ENCODE results near the gene MYL4. TPM values are rescaled to one million over a fixed set of nuclear protein-coding genes. Genes with fewer than 3 reads are reported as not detected.
"Not testable (repeated sequence)": the region's sequence is repeated elsewhere in the genome, so short reads cannot be mapped to it uniquely, and the experiment has no call there.

Gene MYL4
- total RNA-seq, 1 experiment from 2014 or later, result not detected

DNA sequence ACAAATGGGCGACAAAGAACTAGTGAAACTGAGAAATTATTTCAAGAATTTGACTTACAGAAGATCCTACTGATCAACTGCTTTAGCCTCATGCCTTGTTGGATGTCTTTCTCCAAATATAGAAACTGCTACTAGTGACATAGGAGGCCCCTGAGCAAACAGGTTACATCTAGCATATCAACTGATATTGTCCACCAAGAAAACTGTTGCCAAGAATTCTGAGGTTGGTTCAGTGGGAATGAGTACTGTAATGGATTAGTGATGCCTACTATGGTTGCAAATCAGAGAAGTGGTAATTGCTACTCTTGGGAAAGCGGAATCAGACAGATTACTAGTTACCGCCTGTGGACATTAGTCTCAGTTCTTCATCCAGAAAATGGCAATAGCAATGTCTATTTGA lies 30.0 kb upstream of the MYL4 start:
- no peak overlapping the region for H3K4me3 ChIP-seq (ENCODE audit: low read depth, low read length, poor library complexity, severe bottlenecking)
- H3K36me3 ChIP-seq (ENCODE audit: insufficient read depth, low read length, poor library complexity, severe bottlenecking), result peaks cover 6% of the 10 kb centered on the region
- TF ChIP-seq CTCF (conservative IDR thresholded peaks at IDR 0.05; ENCODE audit: low read depth, low read length), result no peak
- TF ChIP-seq EZH2 (IDR thresholded peaks at IDR 0.05; ENCODE audit: borderline replicate concordance, low read depth, low read length, poor library complexity, severe bottlenecking), result no peak
- H3K9me3 ChIP-seq (ENCODE audit: low read depth, low read length, poor library complexity, severe bottlenecking), result no peaks in the 10 kb centered on the region
- DNase-seq (ENCODE audit: low spot score), result no peak
- CTCF ChIA-PET, result no interaction called here
- no peak overlapping the region for H3K27ac ChIP-seq (ENCODE audit: low read depth, low read length, poor library complexity, severe bottlenecking)
- BruUV-seq (replicated peaks), result no TSS peak
- H3K27me3 ChIP-seq (replicated peaks; ENCODE audit: insufficient read depth, low read depth, low read length, poor library complexity), result no peaks in the 10 kb centered on the region
- H3K4me1 ChIP-seq (ENCODE audit: insufficient read depth, low read length, poor library complexity, severe bottlenecking), result no peaks in the 10 kb centered on the region
- POLR2A ChIA-PET (ENCODE audit: low non-redundant PET), result no interaction called here
- intact Hi-C loops (cut with micrococcal nuclease; ENCODE audit: unreplicated experiment), result no loop called here

- POLR2A ChIA-PET (ENCODE audit: low non-redundant PET), result no interaction called here
- H3K27ac ChIP-seq (ENCODE audit: low read depth, low read length, poor library complexity, severe bottlenecking), result no peak overlapping the region
- no peaks in the 10 kb centered on the region for H3K9me3 ChIP-seq (ENCODE audit: low read depth, low read length, poor library complexity, severe bottlenecking)
- no peaks in the 10 kb centered on the region for H3K27me3 ChIP-seq (replicated peaks; ENCODE audit: insufficient read depth, low read depth, low read length, poor library complexity)
- no TSS peak for BruUV-seq (replicated peaks)
- no peak overlapping the region for H3K4me3 ChIP-seq (ENCODE audit: low read depth, low read length, poor library complexity, severe bottlenecking)
- H3K4me1 ChIP-seq (ENCODE audit: insufficient read depth, low read length, poor library complexity, severe bottlenecking), result peaks cover 6% of the 10 kb centered on the region
- intact Hi-C loops (cut with micrococcal nuclease; ENCODE audit: unreplicated experiment), result no loop called here
- CTCF ChIA-PET, result no interaction called here
- no peak for TF ChIP-seq EZH2 (IDR thresholded peaks at IDR 0.05; ENCODE audit: borderline replicate concordance, low read depth, low read length, poor library complexity, severe bottlenecking)
- no peak for TF ChIP-seq CTCF (conservative IDR thresholded peaks at IDR 0.05; ENCODE audit: low read depth, low read length)
- peaks cover 6% of the 10 kb centered on the region for H3K36me3 ChIP-seq (ENCODE audit: insufficient read depth, low read length, poor library complexity, severe bottlenecking)
- DNase-seq (ENCODE audit: low spot score), result no peak
Observed at GRCh38 chr17:47180337-47180736, 28.8 kb upstream of the MYL4 start.

GRCh38 chr17:47180988-47181387 lies 28.2 kb upstream of the MYL4 start:
- POLR2A ChIA-PET (ENCODE audit: low non-redundant PET), result interaction anchor here (0.7 kb wide), 1 partner anchor 13 kb away, joined by 9 read pairs; no protein-coding TSS in a partner anchor
- CTCF ChIA-PET; H3K4me3 ChIP-seq (ENCODE audit: low read depth, low read length, poor library complexity, severe bottlenecking); H3K4me1 ChIP-seq (ENCODE audit: insufficient read depth, low read length, poor library complexity, severe bottlenecking); DNase-seq (ENCODE audit: low spot score); H3K9me3 ChIP-seq (ENCODE audit: low read depth, low read length, poor library complexity, severe bottlenecking); H3K27ac ChIP-seq (ENCODE audit: low read depth, low read length, poor library complexity, severe bottlenecking); intact Hi-C loops (cut with micrococcal nuclease; ENCODE audit: unreplicated experiment); BruUV-seq (replicated peaks); H3K36me3 ChIP-seq (ENCODE audit: insufficient read depth, low read length, poor library complexity, severe bottlenecking); H3K27me3 ChIP-seq (replicated peaks; ENCODE audit: insufficient read depth, low read depth, low read length, poor library complexity): not testable (repeated sequence)

- Histone ChIP-seq H3K4me1 (ENCODE audit: insufficient read depth, low read length, poor library complexity, severe bottlenecking) (peaks cover 6% of the 10 kb centered on the region), H3K4me3 (ENCODE audit: low read depth, low read length, poor library complexity, severe bottlenecking) (no peak overlapping the region), H3K36me3 (ENCODE audit: insufficient read depth, low read length, poor library complexity, severe bottlenecking) (no peaks in the 10 kb centered on the region), H3K9me3 (ENCODE audit: low read depth, low read length, poor library complexity, severe bottlenecking) (no peaks in the 10 kb centered on the region), H3K27me3 (replicated peaks; ENCODE audit: insufficient read depth, low read depth, low read length, poor library complexity) (no peaks in the 10 kb centered on the region), H3K27ac (ENCODE audit: low read depth, low read length, poor library complexity, severe bottlenecking) (no peak overlapping the region)
- no peak for TF ChIP-seq EZH2 (IDR thresholded peaks at IDR 0.05; ENCODE audit: borderline replicate concordance, low read depth, low read length, poor library complexity, severe bottlenecking)
- no TSS peak for BruUV-seq (replicated peaks)
- ChIA-PET CTCF (no interaction called here), POLR2A (ENCODE audit: low non-redundant PET) (no interaction called here)
- no peak for DNase-seq (ENCODE audit: low spot score)
- intact Hi-C loops (cut with micrococcal nuclease; ENCODE audit: unreplicated experiment), result no loop called here
Observed at GRCh38 chr17:47184681-47185080, 24.5 kb upstream of the MYL4 start.

All from A673 (cell line).